ENCODE results near the gene ZGPAT.

Gene ZGPAT

GRCh38 chr20:63678667-63679465 is 29.0 kb upstream of the ZGPAT start:
- DNase-seq: no peak

GRCh38 chr20:63679799-63680305 is 28.0 kb upstream of the ZGPAT start:
- DNase-seq: no peak

- DNase-seq: no peak
These were observed 27.4 kb upstream of the ZGPAT start for GRCh38 chr20:63680427-63680826.

GRCh38 chr20:63680857-63681608 is 26.8 kb upstream of the ZGPAT start:
- no peak for DNase-seq

- DNase-seq: no peak
These were observed 26.2 kb upstream of the ZGPAT start for GRCh38 chr20:63681609-63682142.

GRCh38 chr20:63682384-63683139 is 25.3 kb upstream of the ZGPAT start:
- peak; percentile 97 for DNase-seq

- DNase-seq: no peak
These were observed 22.4 kb upstream of the ZGPAT start for GRCh38 chr20:63685269-63686026.

- DNase-seq: no peak
These were observed 21.7 kb upstream of the ZGPAT start for GRCh38 chr20:63686094-63686491.

GRCh38 chr20:63686492-63687321 is 21.1 kb upstream of the ZGPAT start:
- peak; percentile 64 for DNase-seq

- DNase-seq: no peak
These were observed 20.2 kb upstream of the ZGPAT start for GRCh38 chr20:63687419-63688178.

GRCh38 chr20:63688228-63689045 is 19.4 kb upstream of the ZGPAT start:
- no peak for DNase-seq

GRCh38 chr20:63689046-63690002 is 18.5 kb upstream of the ZGPAT start:
- DNase-seq: no peak

- no peak for DNase-seq
These were observed 17.6 kb upstream of the ZGPAT start for GRCh38 chr20:63690003-63690897.

GRCh38 chr20:63690898-63691710 is 16.7 kb upstream of the ZGPAT start:
- no peak for DNase-seq

GRCh38 chr20:63691711-63692435 is 16.0 kb upstream of the ZGPAT start:
- DNase-seq: no peak
